GM23338 (cell line): ENCODE results near the gene CDK13. TPM values are rescaled to one million over a fixed set of nuclear protein-coding genes. Genes with fewer than 3 reads are reported as not detected.
"Not testable (repeated sequence)": the region's sequence is repeated elsewhere in the genome, so short reads cannot be mapped to it uniquely, and the experiment has no call there.

Experiments
- ATAC-seq: fragments of 200-7000 bp; cut with Tn5 transposase; 3 replicates; pipeline ENCODE4 v1.9.1; 2020
- DNase-seq: peaks from one replicate; pipeline ENCODE4 v3.0.0-alpha.2; 2015; ENCODE audit warnings: low spot score
- H2AFZ ChIP-seq: fragments of 200-600 bp; sonication (generic); 2 replicates; pipeline ENCODE4 v1.8.0; 2016; ENCODE audit warnings: antibody characterized with exemption, mild to moderate bottlenecking, moderate library complexity
- H3F3A ChIP-seq: fragments of 200-600 bp; sonication (generic); replicated peaks from 2 replicates; pipeline ENCODE4 v1.8.0; 2017; ENCODE audit warnings: antibody characterized with exemption, mixed run types, low read depth
- H3K27ac ChIP-seq: fragments of 200-600 bp; sonication (generic); 2 replicates; pipeline ENCODE4 v1.6.1; 2016; ENCODE audit warnings: low read depth
- H3K27me3 ChIP-seq: fragments of 200-600 bp; sonication (generic); 2 replicates; pipeline ENCODE4 v1.8.0; 2016; ENCODE audit warnings: mild to moderate bottlenecking, mixed run types, moderate library complexity; ENCODE audit not compliant: insufficient read depth
- H3K36me3 ChIP-seq: fragments of 200-600 bp; sonication (generic); 2 replicates; pipeline ENCODE4 v1.8.0; 2016; ENCODE audit warnings: mild to moderate bottlenecking; ENCODE audit not compliant: insufficient read depth
- H3K4me1 ChIP-seq: fragments of 200-600 bp; sonication (generic); 2 replicates; pipeline ENCODE4 v1.8.0; 2016; ENCODE audit warnings: mild to moderate bottlenecking, moderate library complexity; ENCODE audit not compliant: insufficient read depth
- H3K4me2 ChIP-seq: fragments of 200-600 bp; sonication (generic); 2 replicates; pipeline ENCODE4 v1.7.1; 2017; ENCODE audit warnings: mixed run types
- H3K4me3 ChIP-seq: fragments of 200-600 bp; sonication (generic); 2 replicates; pipeline ENCODE4 v1.6.1; 2016; ENCODE audit warnings: mixed run types
- H3K79me2 ChIP-seq: fragments of 200-600 bp; sonication (generic); replicated peaks from 2 replicates; pipeline ENCODE4 v1.8.0; 2017; ENCODE audit warnings: mild to moderate bottlenecking; ENCODE audit not compliant: insufficient read depth
- H3K9me2 ChIP-seq: fragments of 200-600 bp; sonication (generic); 2 replicates; pipeline ENCODE4 v1.8.0; 2017; ENCODE audit not compliant: insufficient read depth
- H4K20me1 ChIP-seq: fragments of 200-600 bp; sonication (generic); replicated peaks from 2 replicates; pipeline ENCODE4 v1.8.0; 2017; ENCODE audit warnings: mild to moderate bottlenecking; ENCODE audit not compliant: insufficient read depth
- H3K27ac Mint-ChIP-seq: 2 replicates; pipeline ENCODE4 v1.8.0; 2020; ENCODE audit warnings: inconsistent platforms, mild to moderate bottlenecking, moderate library complexity, mixed read lengths
- H3K27me3 Mint-ChIP-seq: 3 replicates; pipeline ENCODE4 v1.8.0; 2022; ENCODE audit warnings: low read depth, mild to moderate bottlenecking, moderate library complexity, mixed read lengths, inconsistent platforms; ENCODE audit not compliant: insufficient read depth, poor library complexity
- H3K36me3 Mint-ChIP-seq: 3 replicates; pipeline ENCODE4 v1.8.0; 2021; ENCODE audit warnings: low read depth, mild to moderate bottlenecking, inconsistent platforms, moderate library complexity, mixed read lengths
- H3K4me1 Mint-ChIP-seq: 3 replicates; pipeline ENCODE4 v1.8.0; 2020; ENCODE audit warnings: mild to moderate bottlenecking, inconsistent platforms, mixed read lengths
- H3K4me3 Mint-ChIP-seq: 3 replicates; pipeline ENCODE4 v1.8.0; 2021; ENCODE audit warnings: moderate library complexity, mild to moderate bottlenecking, inconsistent platforms, mixed read lengths
- H3K9me3 Mint-ChIP-seq: 3 replicates; pipeline ENCODE4 v1.8.0; 2020; ENCODE audit warnings: moderate library complexity, mild to moderate bottlenecking, inconsistent platforms, mixed read lengths
- CREB1 ChIP-seq: fragments of 250-450 bp; sonication (Bioruptor Pico); IDR thresholded peaks from 2 replicates; pipeline ENCODE4 v1.5.0; 2020; ENCODE audit warnings: low read depth, mild to moderate bottlenecking, moderate library complexity
- EZH2 ChIP-seq: fragments of 200-600 bp; sonication (generic); IDR thresholded peaks from one replicate; pipeline ENCODE4 v1.8.0; 2017; ENCODE audit warnings: antibody characterized with exemption, mild to moderate bottlenecking, low read depth; ENCODE audit not compliant: unreplicated experiment
- EZH2phosphoT487 ChIP-seq: fragments of 200-600 bp; sonication (generic); IDR thresholded peaks from one replicate; pipeline ENCODE4 v1.8.1; 2018; ENCODE audit warnings: antibody characterized with exemption; ENCODE audit not compliant: unreplicated experiment
- JUNB ChIP-seq: IDR thresholded peaks from one replicate; pipeline ENCODE4 v1.6.1; 2016; ENCODE audit warnings: antibody characterized with exemption; ENCODE audit not compliant: unreplicated experiment
- NANOG ChIP-seq: IDR thresholded peaks from 2 replicates; pipeline ENCODE4 v1.6.1; 2016; ENCODE audit warnings: antibody characterized with exemption, borderline replicate concordance
- REST ChIP-seq: IDR thresholded peaks from one replicate; pipeline ENCODE4 v1.6.1; 2018; ENCODE audit warnings: antibody characterized with exemption; ENCODE audit not compliant: unreplicated experiment
- ZNF114 ChIP-seq: fragments of 250-450 bp; sonication (Bioruptor Pico); IDR thresholded peaks from 2 replicates; pipeline ENCODE4 v1.5.0; 2020; ENCODE audit warnings: mild to moderate bottlenecking, moderate library complexity
- ZNF462 ChIP-seq: fragments of 250-450 bp; sonication (Bioruptor Pico); IDR thresholded peaks from 2 replicates; pipeline ENCODE4 v1.5.0; 2020; ENCODE audit warnings: mild to moderate bottlenecking, moderate library complexity
- polyA plus RNA-seq: library from polyadenylated mRNA; unstranded; fragments of >200 nt; fragmentation: Nextera tagmentation; extraction: Ambion mirVana; gene quantifications from 2 replicates; pipeline ENCODE4 v1.2.1, GENCODE V29; 2016
- total RNA-seq: library from RNA; depleted of rRNA; stranded (reverse); fragments of >200 nt; shearing (Covaris generic); gene quantifications from 2 replicates; pipeline ENCODE4 v1.2.3, GENCODE V29; 2014
- TF ChIP-seq, protein P1 (sequence below): IDR thresholded peaks from 2 replicates; pipeline ENCODE4 v1.6.1; 2016; ENCODE audit warnings: antibody characterized with exemption

The CDK13 gene
- total and polyA plus RNA-seq, 2 experiments from 2014 or later, result 39.4 to 80.2 TPM

DNA sequence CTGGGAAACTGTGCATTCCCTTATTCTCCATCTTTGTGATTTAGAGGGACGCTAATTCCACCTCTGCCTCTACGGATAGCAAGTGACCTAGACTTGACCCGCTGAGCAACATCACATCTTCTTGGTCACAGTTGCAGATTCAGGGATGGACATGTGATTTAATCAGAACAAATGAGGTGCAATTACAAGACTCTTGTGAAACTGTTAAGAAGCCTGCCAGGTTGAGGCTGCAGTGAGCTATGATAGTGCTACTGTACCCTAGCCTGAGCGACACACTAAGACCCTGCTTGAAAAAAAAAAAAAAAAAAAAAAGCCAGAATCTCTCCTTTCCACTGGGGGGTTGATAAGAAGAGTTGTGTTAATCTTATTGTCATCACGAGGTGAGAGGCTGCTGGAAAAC, 170.0 kb downstream of the CDK13 start (continued):
- TF ChIP-seq ZNF462 (CRISPR knock-in tag), result no peak

DNA sequence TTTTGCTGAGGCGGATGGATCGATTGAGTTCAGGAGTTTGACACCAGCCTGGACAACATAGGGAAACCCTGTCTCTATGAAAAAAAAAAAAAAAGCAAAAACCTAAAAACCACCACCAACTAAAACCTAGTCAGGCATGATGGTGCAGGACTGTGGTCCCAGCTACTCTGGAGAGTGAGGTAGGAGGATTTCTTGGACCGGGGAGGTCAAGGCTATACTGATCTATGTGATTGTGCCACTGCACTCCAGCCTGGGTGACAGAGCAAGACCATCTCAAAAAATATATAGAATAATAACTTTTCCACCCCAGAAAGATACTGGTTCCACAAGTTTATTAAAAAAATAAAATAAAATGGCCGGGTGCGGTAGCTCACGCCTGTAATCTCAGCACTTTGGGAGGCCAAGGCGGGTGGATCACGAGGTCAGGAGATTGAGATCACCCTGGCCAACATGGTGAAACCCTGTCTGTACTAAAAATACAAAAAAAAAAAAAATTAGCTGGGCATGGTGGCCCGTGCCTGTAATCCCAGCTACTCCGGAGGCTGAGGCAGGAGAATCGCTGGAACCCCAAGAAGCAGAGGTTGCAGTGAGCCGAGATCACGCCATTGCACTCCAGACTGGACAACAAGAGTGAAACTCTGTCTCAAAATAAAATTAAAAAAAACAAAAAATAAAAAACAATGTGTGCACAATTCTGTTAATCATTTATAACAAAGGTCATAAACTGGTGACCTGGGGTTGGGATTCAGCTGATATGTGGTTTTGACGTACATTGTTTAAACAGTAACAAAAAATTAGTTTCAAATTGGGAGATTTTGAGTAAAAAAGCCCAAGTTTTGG, 172.3 kb downstream of the CDK13 start:
- not testable (repeated sequence) for H3K4me3 ChIP-seq, DNase-seq, H3K27ac Mint-ChIP-seq, H3K4me2 ChIP-seq, H3K27ac ChIP-seq, H3K4me1 ChIP-seq, H3K36me3 Mint-ChIP-seq, H3K27me3 Mint-ChIP-seq, H3K4me1 Mint-ChIP-seq, H3F3A ChIP-seq, H4K20me1 ChIP-seq, H3K79me2 ChIP-seq, H3K9me2 ChIP-seq, H3K36me3 ChIP-seq, H3K9me3 Mint-ChIP-seq, ATAC-seq, H2AFZ ChIP-seq, H3K27me3 ChIP-seq, H3K4me3 Mint-ChIP-seq

DNA sequence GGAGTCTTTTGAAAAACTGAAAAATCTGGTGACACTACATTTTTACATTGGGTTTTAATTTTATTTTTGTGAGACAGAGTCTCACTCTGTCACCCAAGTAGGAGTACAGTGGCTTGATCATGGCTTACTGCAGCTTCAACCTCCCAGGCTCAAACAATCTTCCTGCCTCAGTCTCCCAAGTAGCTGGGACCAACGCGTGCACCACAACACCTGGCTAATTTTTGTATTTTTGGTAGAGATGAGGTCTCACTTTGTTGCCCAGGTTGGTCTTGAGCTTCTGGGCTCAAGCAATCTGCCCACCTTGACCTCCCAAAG, 172.8 kb downstream of the CDK13 start:
- Histone ChIP-seq H3K27ac (no peak overlapping the region), H3K4me1 (no peaks in the 10 kb centered on the region), H3K9me2 (no peaks in the 10 kb centered on the region), H2AFZ (no peak overlapping the region), H3K79me2 (peaks cover 10% of the 10 kb centered on the region; the same call in 1 of the 2 replicates), H3F3A (0 out of 2 replicates have a peak, but pooled peaks cover 4% of the 10 kb centered on the region), H3K27me3 (no peaks in the 10 kb centered on the region), H3K36me3 (no peaks in the 10 kb centered on the region), H3K4me2 (no peak overlapping the region), H4K20me1 (no peaks in the 10 kb centered on the region), H3K4me3 (no peak overlapping the region)
- Mint-ChIP-seq H3K4me1 (no peaks in the 10 kb centered on the region; the same call in 2 of the 3 replicates), H3K9me3 (no peaks in the 10 kb centered on the region), H3K4me3 (no peak overlapping the region), H3K27ac (no peak overlapping the region), H3K27me3 (no peaks in the 10 kb centered on the region), H3K36me3 (peaks cover 1% of the 10 kb centered on the region; the same call in 1 of the 3 replicates)
- ATAC-seq, result no peak
- DNase-seq, result no peak
- TF ChIP-seq ZNF114 (CRISPR knock-in tag) (no peak), EZH2phosphoT487 (no peak), JUNB (no peak), NANOG (no peak), REST (no peak), CREB1 (CRISPR knock-in tag) (no peak), EZH2 (no peak)
- TF ChIP-seq, protein P1, sequence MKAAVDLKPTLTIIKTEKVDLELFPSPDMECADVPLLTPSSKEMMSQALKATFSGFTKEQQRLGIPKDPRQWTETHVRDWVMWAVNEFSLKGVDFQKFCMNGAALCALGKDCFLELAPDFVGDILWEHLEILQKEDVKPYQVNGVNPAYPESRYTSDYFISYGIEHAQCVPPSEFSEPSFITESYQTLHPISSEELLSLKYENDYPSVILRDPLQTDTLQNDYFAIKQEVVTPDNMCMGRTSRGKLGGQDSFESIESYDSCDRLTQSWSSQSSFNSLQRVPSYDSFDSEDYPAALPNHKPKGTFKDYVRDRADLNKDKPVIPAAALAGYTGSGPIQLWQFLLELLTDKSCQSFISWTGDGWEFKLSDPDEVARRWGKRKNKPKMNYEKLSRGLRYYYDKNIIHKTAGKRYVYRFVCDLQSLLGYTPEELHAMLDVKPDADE, result no peak
